A549 (cell line): ENCODE data around the gene ERBB2.

Experiments
- CTCF ChIP-seq: fragments of >200 bp; sonication (Bioruptor Twin); formaldehyde crosslinking; IDR thresholded peaks from 3 replicates; pipeline ENCODE4 v1.5.1; 2016
- ELK1 ChIP-seq: fragments of 150-350 bp; IDR thresholded peaks from 2 replicates; pipeline ENCODE4 v1.6.1; 2014; ENCODE audit warnings: low read depth, mild to moderate bottlenecking, low read length
- GATA3 ChIP-seq: IDR thresholded peaks from 2 replicates; pipeline ENCODE4 v1.6.1; 2012; ENCODE audit warnings: borderline replicate concordance
- NR3C1 ChIP-seq: fragments of >200 bp; sonication (Bioruptor Twin); formaldehyde crosslinking; IDR thresholded peaks from 3 replicates; pipeline ENCODE4 v1.6.1; 2017
- PBX3 ChIP-seq: IDR thresholded peaks from 2 replicates; pipeline ENCODE4 v1.6.1; 2012
- POLR2A ChIP-seq: IDR thresholded peaks from 2 replicates; pipeline ENCODE4 v1.6.1; 2012; ENCODE audit warnings: mild to moderate bottlenecking, low read length
- RAD21 ChIP-seq, 2 experiments: fragments of >200 bp in 1 of 2; sonication (Bioruptor Twin) in 1 of 2; formaldehyde crosslinking in 1 of 2; IDR thresholded peaks in 1 of 2; conservative IDR thresholded peaks in 1 of 2; 2 replicates in 1 of 2; 3 replicates in 1 of 2; pipeline ENCODE4 v1.6.1; 2012 to 2018; ENCODE audit warnings: inconsistent platforms in 1 of 2
- RCOR1 ChIP-seq: fragments of 150-350 bp; IDR thresholded peaks from 2 replicates; pipeline ENCODE4 v1.6.1; 2014; ENCODE audit warnings: antibody characterized with exemption, low read length, low read depth
- RFX5 ChIP-seq: fragments of 450-650 bp; IDR thresholded peaks from 2 replicates; pipeline ENCODE4 v1.7.1; 2014; ENCODE audit warnings: antibody characterized with exemption, mild to moderate bottlenecking, moderate library complexity
- SREBF2 ChIP-seq: fragments of 450-650 bp; IDR thresholded peaks from 2 replicates; pipeline ENCODE4 v1.6.1; 2014; ENCODE audit warnings: mild to moderate bottlenecking, moderate library complexity
- USF2 ChIP-seq: fragments of 450-650 bp; IDR thresholded peaks from 2 replicates; pipeline ENCODE4 v1.6.1; 2014; ENCODE audit warnings: antibody characterized with exemption

- no peak for TF ChIP-seq CTCF
- no peak for TF ChIP-seq PBX3
- TF ChIP-seq RCOR1: no peak
- TF ChIP-seq GATA3: no peak
- no peak for TF ChIP-seq RFX5
- no peak for TF ChIP-seq USF2
- no peak for TF ChIP-seq ELK1
- no peak for TF ChIP-seq NR3C1
- no peak for TF ChIP-seq SREBF2
- TF ChIP-seq RAD21 (conservative IDR thresholded peaks at IDR 0.05 in 1 of 2, IDR thresholded peaks at IDR 0.05 in 1 of 2): no peak
- no peak for TF ChIP-seq POLR2A
Measured at GRCh38 chr17:39736319-39737165, 36.7 kb downstream of the ERBB2 start.
